ENCODE measurements around the gene ORAI3. TPM values are rescaled to one million over a fixed set of nuclear protein-coding genes. Genes with fewer than 3 reads are reported as not detected.

Gene ORAI3
- polyA plus RNA-seq, 1 donor from 2014 or later: 7.3 TPM

- Histone ChIP-seq H3K27ac (ENCODE audit: low read length) (no peak overlapping the region), H3K9ac (ENCODE audit: low read length) (no peak overlapping the region), H3K27me3 (ENCODE audit: insufficient read depth, low read depth, low read length) (no peaks in the 10 kb centered on the region), H3K79me2 (replicated peaks; ENCODE audit: insufficient read depth, low read length) (peaks cover 8% of the 10 kb centered on the region), H3F3A (ENCODE audit: insufficient read depth, low read length, poor library complexity, severe bottlenecking) (peaks cover 5% of the 10 kb centered on the region), H2AFZ (ENCODE audit: low read depth, low read length) (no peak overlapping the region), H3K4me3 (ENCODE audit: low read length) (no peak overlapping the region), H3K36me3 (ENCODE audit: insufficient read depth, low read length) (no peaks in the 10 kb centered on the region), H3K9me2 (ENCODE audit: insufficient read depth, low read length) (no peaks in the 10 kb centered on the region), H3K4me2 (ENCODE audit: low read length) (no peak overlapping the region), H3K9me3 (ENCODE audit: low read length) (no peaks in the 10 kb centered on the region), H4K20me1 (ENCODE audit: insufficient read depth) (no peaks in the 10 kb centered on the region)
- no peak for TF ChIP-seq EP300 (conservative IDR thresholded peaks at IDR 0.05; ENCODE audit: poor library complexity, severe bottlenecking)
- no peak for TF ChIP-seq MXI1 (conservative IDR thresholded peaks at IDR 0.05; ENCODE audit: poor library complexity, severe bottlenecking)
Measured at GRCh38 chr16:30961384-30961783, 12.5 kb downstream of the ORAI3 start.

- H3F3A ChIP-seq (ENCODE audit: insufficient read depth, low read length, poor library complexity, severe bottlenecking): no peaks in the 10 kb centered on the region
- H3K79me2 ChIP-seq (replicated peaks; ENCODE audit: insufficient read depth, low read length): peaks cover 7% of the 10 kb centered on the region
- H3K9me2 ChIP-seq (ENCODE audit: insufficient read depth, low read length): no peaks in the 10 kb centered on the region
- no peak overlapping the region for H3K4me2 ChIP-seq (ENCODE audit: low read length)
- no peak overlapping the region for H2AFZ ChIP-seq (ENCODE audit: low read depth, low read length)
- H3K27me3 ChIP-seq (ENCODE audit: insufficient read depth, low read depth, low read length): no peaks in the 10 kb centered on the region
- H3K36me3 ChIP-seq (ENCODE audit: insufficient read depth, low read length): no peaks in the 10 kb centered on the region
- no peak overlapping the region for H3K9ac ChIP-seq (ENCODE audit: low read length)
- no peaks in the 10 kb centered on the region for H3K9me3 ChIP-seq (ENCODE audit: low read length)
- H3K4me3 ChIP-seq (ENCODE audit: low read length): no peak overlapping the region
- no peaks in the 10 kb centered on the region for H4K20me1 ChIP-seq (ENCODE audit: insufficient read depth)
- no peak overlapping the region for H3K27ac ChIP-seq (ENCODE audit: low read length)
- TF ChIP-seq TAF1 (IDR thresholded peaks at IDR 0.05; ENCODE audit: low read depth) (no peak), EP300 (conservative IDR thresholded peaks at IDR 0.05; ENCODE audit: poor library complexity, severe bottlenecking) (no peak), CTCF (IDR thresholded peaks at IDR 0.05; ENCODE audit: poor library complexity, severe bottlenecking) (no peak), EZH2 (IDR thresholded peaks at IDR 0.05; ENCODE audit: borderline replicate concordance, insufficient read depth, low read length, poor library complexity, severe bottlenecking) (no peak), POLR2AphosphoS5 (IDR thresholded peaks at IDR 0.05) (no peak), SMC3 (conservative IDR thresholded peaks at IDR 0.05; ENCODE audit: poor library complexity) (no peak), RAD21 (conservative IDR thresholded peaks at IDR 0.05) (no peak), MXI1 (conservative IDR thresholded peaks at IDR 0.05; ENCODE audit: poor library complexity, severe bottlenecking) (no peak), REST (IDR thresholded peaks at IDR 0.05; ENCODE audit: borderline replicate concordance) (no peak)
Measured at GRCh38 chr16:30963925-30964511, 15.2 kb downstream of the ORAI3 start.
